GM23248 (cell line): ENCODE data around the gene SLAMF7. TPM values are rescaled to one million over a fixed set of nuclear protein-coding genes. Genes with fewer than 3 reads are reported as not detected.

Experiments
- DNase-seq: peaks from one replicate; pipeline ENCODE4 v3.0.0-alpha.2; 2015
- H2AFZ ChIP-seq: fragments of 200-600 bp; sonication (generic); 2 replicates; pipeline ENCODE4 v1.6.1; 2016; ENCODE audit warnings: antibody characterized with exemption
- H3F3A ChIP-seq: fragments of 200-600 bp; sonication (generic); 2 replicates; pipeline ENCODE4 v1.6.1; 2016; ENCODE audit warnings: mild to moderate bottlenecking, antibody characterized with exemption, mixed run types; ENCODE audit not compliant: insufficient read depth
- H3K27ac ChIP-seq: fragments of 200-600 bp; sonication (generic); 2 replicates; pipeline ENCODE4 v1.5.1; 2016; ENCODE audit warnings: mild to moderate bottlenecking
- H3K27me3 ChIP-seq: fragments of 200-600 bp; sonication (generic); replicated peaks from 2 replicates; pipeline ENCODE4 v1.6.1; 2016; ENCODE audit warnings: mild to moderate bottlenecking; ENCODE audit not compliant: insufficient read depth
- H3K36me3 ChIP-seq: fragments of 200-600 bp; sonication (generic); 2 replicates; pipeline ENCODE4 v1.6.1; 2016; ENCODE audit warnings: low read depth, mild to moderate bottlenecking
- H3K4me1 ChIP-seq: fragments of 200-600 bp; sonication (generic); 2 replicates; pipeline ENCODE4 v1.6.1; 2016; ENCODE audit warnings: mild to moderate bottlenecking; ENCODE audit not compliant: insufficient read depth
- H3K4me2 ChIP-seq: fragments of 200-600 bp; sonication (generic); one replicate; pipeline ENCODE4 v1.6.1; 2016; ENCODE audit warnings: mild to moderate bottlenecking; ENCODE audit not compliant: unreplicated experiment
- H3K4me3 ChIP-seq: fragments of 200-600 bp; sonication (generic); 2 replicates; pipeline ENCODE4 v1.5.1; 2016; ENCODE audit warnings: mild to moderate bottlenecking
- H3K79me2 ChIP-seq: fragments of 200-600 bp; sonication (generic); 2 replicates; pipeline ENCODE4 v1.6.1; 2016; ENCODE audit warnings: mild to moderate bottlenecking; ENCODE audit not compliant: insufficient read depth
- H3K9ac ChIP-seq: fragments of 200-600 bp; sonication (generic); 2 replicates; pipeline ENCODE4 v1.6.1; 2016; ENCODE audit warnings: mild to moderate bottlenecking
- H3K9me2 ChIP-seq: fragments of 200-600 bp; sonication (generic); 2 replicates; pipeline ENCODE4 v1.6.1; 2016; ENCODE audit warnings: mixed run types, mild to moderate bottlenecking, moderate library complexity; ENCODE audit not compliant: insufficient read depth
- H3K9me3 ChIP-seq: fragments of 200-600 bp; sonication (generic); one replicate; pipeline ENCODE4 v1.6.1; 2017; ENCODE audit warnings: low read depth
- H4K20me1 ChIP-seq: fragments of 200-600 bp; sonication (generic); 2 replicates; pipeline ENCODE4 v1.6.0; 2016; ENCODE audit not compliant: insufficient read depth
- EZH2 ChIP-seq: fragments of 200-600 bp; sonication (generic); IDR thresholded peaks from 2 replicates; pipeline ENCODE4 v1.6.1; 2018; ENCODE audit warnings: antibody characterized with exemption, mild to moderate bottlenecking; ENCODE audit not compliant: insufficient read depth, poor library complexity, severe bottlenecking
- EZH2phosphoT487 ChIP-seq: fragments of 200-600 bp; sonication (generic); IDR thresholded peaks from 2 replicates; pipeline ENCODE4 v1.6.1; 2018; ENCODE audit warnings: antibody characterized with exemption, moderate library complexity, mild to moderate bottlenecking, low read depth; ENCODE audit not compliant: insufficient read depth
- WGBS, 2 experiments: methylation state at CpG; one replicate each; pipeline ENCODE4 v1.1.6; 2015 to 2017; ENCODE audit warnings: low lambda C conversion rate in 2 of 2, low coverage in 1 of 2; ENCODE audit errors: missing lambda C conversion rate in 2 of 2; 5-methylcytosine and 5-hydroxymethylcytosine counted together
- in situ Hi-C: fragments of 300-500 bp; cut with MboI; formaldehyde crosslinking; loops from 2 replicates; pipeline ENCODE4 v1.15.0; 2020
- polyA plus RNA-seq: library from polyadenylated mRNA; unstranded; fragments of >200 nt; fragmentation: Nextera tagmentation; extraction: Ambion mirVana; gene quantifications from 2 replicates; pipeline ENCODE4 v1.2.1, GENCODE V29; 2016
- total RNA-seq: library from RNA; depleted of rRNA; stranded (reverse); fragments of >200 nt; shearing (Covaris generic); gene quantifications from 2 replicates; pipeline ENCODE4 v1.2.3, GENCODE V29; 2014

The SLAMF7 gene
- total and polyA plus RNA-seq, 2 experiments from 2014 or later = not detected

GRCh38 chr1:160705742-160706141 lies 33.3 kb upstream of the SLAMF7 start:
- no peaks in the 10 kb centered on the region for H3K79me2 ChIP-seq
- in situ Hi-C loops = no loop called here
- H4K20me1 ChIP-seq = no peaks in the 10 kb centered on the region
- no peaks in the 10 kb centered on the region for H3F3A ChIP-seq
- no peaks in the 10 kb centered on the region for H3K9me2 ChIP-seq
- no peak overlapping the region for H3K4me2 ChIP-seq
- no peak overlapping the region for H2AFZ ChIP-seq
- no peak for TF ChIP-seq EZH2phosphoT487
- TF ChIP-seq EZH2 = no peak
- no peaks in the 10 kb centered on the region for H3K4me1 ChIP-seq
- no peak overlapping the region for H3K4me3 ChIP-seq
- H3K9ac ChIP-seq = no peak overlapping the region
- H3K27ac ChIP-seq = no peak overlapping the region
- H3K36me3 ChIP-seq = no peaks in the 10 kb centered on the region
- DNase-seq = no peak
- H3K9me3 ChIP-seq = no peaks in the 10 kb centered on the region
- no peaks in the 10 kb centered on the region; the same call in 1 of the 2 replicates for H3K27me3 ChIP-seq

DNA sequence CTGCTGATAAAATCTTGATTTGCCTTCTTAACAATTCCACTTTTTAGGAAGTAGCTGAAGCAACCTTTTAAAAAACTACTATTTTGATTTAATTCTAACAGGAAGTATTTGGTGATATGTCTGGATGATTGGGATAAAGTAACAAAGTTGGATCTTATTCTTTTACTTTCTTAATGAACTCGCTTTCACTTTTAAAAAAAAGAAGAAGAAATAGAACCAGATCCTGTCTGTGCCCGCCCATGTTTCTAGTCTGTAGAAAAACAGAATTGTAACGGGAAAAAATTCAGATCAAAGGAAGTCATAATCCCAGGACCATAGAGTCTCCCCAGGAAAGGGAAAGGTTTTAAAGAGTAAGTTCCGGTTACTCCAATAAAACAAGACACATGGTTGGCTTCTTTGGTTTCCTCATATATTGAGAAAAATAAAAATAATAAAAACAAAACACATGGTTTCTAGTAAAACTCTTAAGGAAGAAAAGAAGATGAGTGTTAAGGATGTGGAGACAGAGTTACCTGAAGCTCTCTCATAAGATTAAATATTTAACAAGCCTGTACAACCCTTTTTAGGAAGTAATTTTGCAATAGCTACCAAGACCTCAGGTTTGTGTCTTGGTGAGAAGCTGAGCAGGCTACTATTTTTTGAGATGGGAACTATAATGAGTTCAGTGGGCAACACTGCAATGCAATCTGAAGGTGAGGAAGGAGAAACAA lies 32.4 kb upstream of the SLAMF7 start:
- Histone ChIP-seq H3K9me3 (no peaks in the 10 kb centered on the region), H3K79me2 (no peaks in the 10 kb centered on the region), H3K27me3 (peaks cover 4% of the 10 kb centered on the region; the same call in 1 of the 2 replicates), H3F3A (no peaks in the 10 kb centered on the region), H3K27ac (no peak overlapping the region), H3K4me1 (no peaks in the 10 kb centered on the region), H3K9me2 (no peaks in the 10 kb centered on the region), H3K36me3 (no peaks in the 10 kb centered on the region), H3K4me2 (no peak overlapping the region), H4K20me1 (no peaks in the 10 kb centered on the region), H3K9ac (no peak overlapping the region), H3K4me3 (no peak overlapping the region), H2AFZ (no peak overlapping the region)
- no peak for DNase-seq
- WGBS, 2 experiments = 11 to 13% methylated on average over 4 of the region's 4 CpGs
- TF ChIP-seq EZH2 = no peak
- no peak for TF ChIP-seq EZH2phosphoT487
- in situ Hi-C loops = no loop called here

DNA sequence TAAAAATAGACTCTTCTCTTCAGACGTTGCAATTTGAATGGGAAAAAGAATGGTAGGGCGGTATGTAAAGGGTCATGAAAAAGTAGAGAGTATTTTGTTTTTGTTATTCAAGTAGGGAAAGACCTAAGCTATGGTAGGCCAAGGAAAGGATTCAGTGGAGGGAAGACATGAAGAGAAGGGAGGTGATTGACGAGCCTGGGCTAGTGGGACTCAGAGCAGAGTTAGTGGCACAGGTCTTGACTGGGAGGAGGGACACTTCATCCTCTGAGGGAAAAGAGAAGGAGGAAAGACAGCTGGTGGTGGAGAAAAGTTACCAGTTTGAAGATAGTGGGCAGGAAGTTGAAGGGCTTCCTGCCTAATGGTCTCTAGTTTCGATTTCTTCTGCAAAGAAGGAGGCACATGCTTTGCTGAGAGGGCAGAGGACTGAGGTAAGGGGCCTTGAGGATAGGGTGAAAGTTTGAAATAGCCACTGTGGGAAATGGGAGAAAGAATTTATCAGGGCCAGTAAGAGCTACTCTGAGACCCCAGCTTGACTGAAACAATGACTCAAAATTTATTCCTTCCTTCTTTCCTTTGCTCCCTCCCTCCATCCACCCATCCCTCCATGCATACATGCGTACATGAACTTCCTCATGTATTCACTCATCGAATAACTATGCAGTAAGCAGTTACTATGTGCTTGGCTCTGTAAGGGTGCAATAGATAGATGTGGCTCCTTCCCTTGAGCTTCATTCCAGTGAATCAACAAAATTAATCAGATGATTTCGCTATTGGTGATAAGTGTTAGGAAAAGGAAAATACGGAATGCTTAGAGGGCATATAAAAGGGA lies 31.6 kb upstream of the SLAMF7 start:
- H3K27ac ChIP-seq = no peak overlapping the region
- no peaks in the 10 kb centered on the region for H3K4me1 ChIP-seq
- WGBS, 2 experiments = 17 to 20% methylated on average over 8 of the region's 8 CpGs
- no peaks in the 10 kb centered on the region for H3K9me2 ChIP-seq
- H3K79me2 ChIP-seq = no peaks in the 10 kb centered on the region
- H3K9me3 ChIP-seq = no peaks in the 10 kb centered on the region
- H3K4me2 ChIP-seq = no peak overlapping the region
- H3K36me3 ChIP-seq = no peaks in the 10 kb centered on the region
- H3K9ac ChIP-seq = no peak overlapping the region
- H2AFZ ChIP-seq = no peak overlapping the region
- no peaks in the 10 kb centered on the region for H3F3A ChIP-seq
- H4K20me1 ChIP-seq = no peaks in the 10 kb centered on the region
- TF ChIP-seq EZH2 (no peak), EZH2phosphoT487 (no peak)
- peaks cover 6% of the 10 kb centered on the region; the same call in 1 of the 2 replicates for H3K27me3 ChIP-seq
- H3K4me3 ChIP-seq = no peak overlapping the region
- in situ Hi-C loops = no loop called here
- no peak for DNase-seq

DNA sequence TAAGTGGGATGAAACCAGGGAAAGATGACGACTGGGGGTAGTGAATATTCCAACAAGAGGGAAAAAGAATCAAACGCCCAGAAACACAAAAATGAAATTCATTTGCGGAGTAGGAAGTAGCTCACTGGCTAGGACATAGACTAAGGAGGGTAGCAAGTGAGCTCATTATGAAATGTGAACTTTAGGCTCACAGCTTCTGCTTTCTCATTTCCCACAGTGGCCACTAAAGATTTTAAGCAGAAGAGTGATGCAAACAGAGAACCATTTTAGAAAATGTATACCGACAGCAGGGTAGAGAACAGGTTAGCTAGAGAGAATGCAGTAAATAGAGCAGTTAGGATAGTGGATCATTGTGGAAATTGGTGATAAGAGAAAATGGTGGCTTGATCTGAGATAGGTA lies 30.9 kb upstream of the SLAMF7 start:
- no peak for DNase-seq
- Histone ChIP-seq H3K4me3 (no peak overlapping the region), H3K36me3 (no peaks in the 10 kb centered on the region), H3K9me2 (no peaks in the 10 kb centered on the region), H3K27me3 (peaks cover 6% of the 10 kb centered on the region), H3K9ac (no peak overlapping the region), H3K9me3 (no peaks in the 10 kb centered on the region), H2AFZ (no peak overlapping the region), H3K27ac (no peak overlapping the region), H3K4me1 (no peaks in the 10 kb centered on the region), H3K79me2 (no peaks in the 10 kb centered on the region), H3K4me2 (no peak overlapping the region), H3F3A (no peaks in the 10 kb centered on the region), H4K20me1 (no peaks in the 10 kb centered on the region)
- WGBS, 2 experiments = 27 to 28% methylated on average over 4 of the region's 4 CpGs
- in situ Hi-C loops = no loop called here
- TF ChIP-seq EZH2 (no peak), EZH2phosphoT487 (no peak)
